ENCODE results near the gene GCK.

The GCK gene

GRCh38 chr7:44216019-44216418, 26.8 kb upstream of the GCK start:
- Histone ChIP-seq H3K4me1 (ENCODE audit: control insufficient read depth in 2 of 2, insufficient read depth in 2 of 2, low read length in 2 of 2) (no peaks in the 10 kb centered on the region), H3K36me3 (ENCODE audit: control insufficient read depth in 2 of 2, insufficient read depth in 2 of 2, low read length in 2 of 2) (peaks cover 15 to 19% of the 10 kb centered on the region in 2 donors), H3K9ac (ENCODE audit: low read depth in 1 of 2, low read length in 2 of 2) (no peak overlapping the region), H3K27me3 (ENCODE audit: control insufficient read depth in 2 of 2, insufficient read depth in 2 of 2, low read length in 2 of 2) (no peaks in the 10 kb centered on the region), H3K4me3 (ENCODE audit: low read length in 2 of 2) (no peak overlapping the region), H3K9me3 (ENCODE audit: control insufficient read depth in 2 of 2, low read length in 2 of 2) (no peaks in the 10 kb centered on the region), H3K27ac (ENCODE audit: low read depth in 2 of 2, low read length in 2 of 2) (no peak overlapping the region)

DNA sequence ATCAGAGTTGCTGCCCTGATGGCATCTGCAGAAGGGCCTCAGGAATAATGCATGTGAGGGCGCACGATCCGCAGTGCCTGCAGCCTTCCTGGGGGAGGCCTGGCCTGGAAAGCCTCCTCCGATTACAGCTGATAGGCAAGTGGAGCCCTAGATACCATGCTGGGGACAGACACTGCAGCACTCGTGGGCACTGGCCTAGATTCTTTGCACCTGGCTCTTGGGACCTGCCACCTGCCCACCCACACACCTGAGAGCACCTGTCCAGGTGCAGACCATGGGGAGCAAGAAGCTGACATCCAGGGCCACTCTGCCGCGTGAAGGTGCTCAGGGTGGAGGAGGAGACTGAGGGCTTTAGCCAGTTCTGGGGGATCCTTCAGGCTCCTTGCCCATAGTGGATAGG, 26.3 kb upstream of the GCK start:
- Histone ChIP-seq H3K36me3 (ENCODE audit: control insufficient read depth in 2 of 2, insufficient read depth in 2 of 2, low read length in 2 of 2) (peaks cover 19 to 24% of the 10 kb centered on the region in 2 donors), H3K27ac (ENCODE audit: low read depth in 2 of 2, low read length in 2 of 2) (no peak overlapping the region), H3K9me3 (ENCODE audit: control insufficient read depth in 2 of 2, low read length in 2 of 2) (no peaks in the 10 kb centered on the region), H3K4me1 (ENCODE audit: control insufficient read depth in 2 of 2, insufficient read depth in 2 of 2, low read length in 2 of 2) (no peaks in the 10 kb centered on the region), H3K4me3 (ENCODE audit: low read length in 2 of 2) (no peak overlapping the region), H3K9ac (ENCODE audit: low read depth in 1 of 2, low read length in 2 of 2) (no peak overlapping the region), H3K27me3 (ENCODE audit: control insufficient read depth in 2 of 2, insufficient read depth in 2 of 2, low read length in 2 of 2) (no peaks in the 10 kb centered on the region)

DNA sequence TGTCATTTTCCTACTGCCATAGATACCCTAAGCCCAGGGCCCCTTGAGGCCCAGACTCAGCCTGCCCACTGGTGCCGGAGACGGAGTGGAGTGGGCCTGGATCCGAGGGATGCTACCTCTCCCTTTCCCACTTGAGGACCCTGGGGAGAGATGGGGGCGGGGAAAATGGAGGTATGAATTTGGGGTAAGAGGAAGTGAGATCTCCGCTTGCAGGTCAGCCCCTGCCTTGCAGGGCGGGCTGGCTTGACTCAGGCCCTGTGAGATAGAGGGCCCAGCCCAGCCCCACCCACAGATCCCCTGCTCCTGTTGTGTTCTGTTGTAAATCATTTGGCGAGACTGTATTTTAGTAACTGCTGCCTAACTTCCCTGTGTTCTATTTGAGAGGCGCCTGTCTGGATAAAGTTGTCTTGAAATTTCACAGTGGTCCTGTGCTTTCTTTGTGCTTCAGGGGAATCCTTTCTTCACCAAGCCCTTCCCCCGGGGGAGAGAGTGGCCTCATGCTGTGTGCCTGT, 24.7 kb upstream of the GCK start:
- H3K27me3 ChIP-seq (ENCODE audit: control insufficient read depth in 2 of 2, insufficient read depth in 2 of 2, low read length in 2 of 2): no peaks in the 10 kb centered on the region
- H3K4me1 ChIP-seq (ENCODE audit: control insufficient read depth in 2 of 2, insufficient read depth in 2 of 2, low read length in 2 of 2): no peaks in the 10 kb centered on the region
- H3K9ac ChIP-seq (ENCODE audit: low read depth in 1 of 2, low read length in 2 of 2): no peak overlapping the region
- H3K9me3 ChIP-seq (ENCODE audit: control insufficient read depth in 2 of 2, low read length in 2 of 2): no peaks in the 10 kb centered on the region
- H3K36me3 ChIP-seq (ENCODE audit: control insufficient read depth in 2 of 2, insufficient read depth in 2 of 2, low read length in 2 of 2): peaks cover 30 to 40% of the 10 kb centered on the region in 2 donors
- no peak overlapping the region for H3K27ac ChIP-seq (ENCODE audit: low read depth in 2 of 2, low read length in 2 of 2)
- H3K4me3 ChIP-seq (ENCODE audit: low read length in 2 of 2): no peak overlapping the region

- H3K27me3 ChIP-seq (ENCODE audit: control insufficient read depth in 2 of 2, insufficient read depth in 2 of 2, low read length in 2 of 2): no peaks in the 10 kb centered on the region
- H3K9ac ChIP-seq (ENCODE audit: low read depth in 1 of 2, low read length in 2 of 2): no peak overlapping the region
- no peak overlapping the region for H3K4me3 ChIP-seq (ENCODE audit: low read length in 2 of 2)
- no peaks in the 10 kb centered on the region for H3K4me1 ChIP-seq (ENCODE audit: control insufficient read depth in 2 of 2, insufficient read depth in 2 of 2, low read length in 2 of 2)
- H3K36me3 ChIP-seq (ENCODE audit: control insufficient read depth in 2 of 2, insufficient read depth in 2 of 2, low read length in 2 of 2): peaks cover 36 to 46% of the 10 kb centered on the region in 2 donors
- H3K27ac ChIP-seq (ENCODE audit: low read depth in 2 of 2, low read length in 2 of 2): no peak overlapping the region
- no peaks in the 10 kb centered on the region for H3K9me3 ChIP-seq (ENCODE audit: control insufficient read depth in 2 of 2, low read length in 2 of 2)
Measured at GRCh38 chr7:44213206-44213876, 24.1 kb upstream of the GCK start.

GRCh38 chr7:44212581-44213184, 23.4 kb upstream of the GCK start:
- Histone ChIP-seq H3K9ac (ENCODE audit: low read depth in 1 of 2, low read length in 2 of 2) (no peak overlapping the region), H3K4me3 (ENCODE audit: low read length in 2 of 2) (no peak overlapping the region), H3K4me1 (ENCODE audit: control insufficient read depth in 2 of 2, insufficient read depth in 2 of 2, low read length in 2 of 2) (no peaks in the 10 kb centered on the region), H3K27me3 (ENCODE audit: control insufficient read depth in 2 of 2, insufficient read depth in 2 of 2, low read length in 2 of 2) (no peaks in the 10 kb centered on the region), H3K9me3 (ENCODE audit: control insufficient read depth in 2 of 2, low read length in 2 of 2) (no peaks in the 10 kb centered on the region), H3K27ac (ENCODE audit: low read depth in 2 of 2, low read length in 2 of 2) (no peak overlapping the region), H3K36me3 (ENCODE audit: control insufficient read depth in 2 of 2, insufficient read depth in 2 of 2, low read length in 2 of 2) (peaks cover 42 to 50% of the 10 kb centered on the region in 2 donors)

GRCh38 chr7:44212018-44212417, 22.8 kb upstream of the GCK start:
- no peaks in the 10 kb centered on the region for H3K9me3 ChIP-seq (ENCODE audit: control insufficient read depth in 2 of 2, low read length in 2 of 2)
- H3K4me1 ChIP-seq (ENCODE audit: control insufficient read depth in 2 of 2, insufficient read depth in 2 of 2, low read length in 2 of 2): no peaks in the 10 kb centered on the region
- H3K27ac ChIP-seq (ENCODE audit: low read depth in 2 of 2, low read length in 2 of 2): no peak overlapping the region
- H3K9ac ChIP-seq (ENCODE audit: low read depth in 1 of 2, low read length in 2 of 2): no peak overlapping the region
- no peak overlapping the region for H3K4me3 ChIP-seq (ENCODE audit: low read length in 2 of 2)
- H3K27me3 ChIP-seq (ENCODE audit: control insufficient read depth in 2 of 2, insufficient read depth in 2 of 2, low read length in 2 of 2): no peaks in the 10 kb centered on the region
- peaks cover 48 to 55% of the 10 kb centered on the region in 2 donors for H3K36me3 ChIP-seq (ENCODE audit: control insufficient read depth in 2 of 2, insufficient read depth in 2 of 2, low read length in 2 of 2)

GRCh38 chr7:44211126-44211675, 22.0 kb upstream of the GCK start:
- H3K9ac ChIP-seq (ENCODE audit: low read depth in 1 of 2, low read length in 2 of 2): no peak overlapping the region
- peaks cover 54 to 62% of the 10 kb centered on the region in 2 donors for H3K36me3 ChIP-seq (ENCODE audit: control insufficient read depth in 2 of 2, insufficient read depth in 2 of 2, low read length in 2 of 2)
- no peaks in the 10 kb centered on the region for H3K4me1 ChIP-seq (ENCODE audit: control insufficient read depth in 2 of 2, insufficient read depth in 2 of 2, low read length in 2 of 2)
- no peaks in the 10 kb centered on the region for H3K27me3 ChIP-seq (ENCODE audit: control insufficient read depth in 2 of 2, insufficient read depth in 2 of 2, low read length in 2 of 2)
- no peak overlapping the region for H3K27ac ChIP-seq (ENCODE audit: low read depth in 2 of 2, low read length in 2 of 2)
- H3K9me3 ChIP-seq (ENCODE audit: control insufficient read depth in 2 of 2, low read length in 2 of 2): no peaks in the 10 kb centered on the region
- H3K4me3 ChIP-seq (ENCODE audit: low read length in 2 of 2): no peak overlapping the region

- Histone ChIP-seq H3K9ac (ENCODE audit: low read depth in 1 of 2, low read length in 2 of 2) (no peak overlapping the region), H3K9me3 (ENCODE audit: control insufficient read depth in 2 of 2, low read length in 2 of 2) (no peaks in the 10 kb centered on the region), H3K4me3 (ENCODE audit: low read length in 2 of 2) (no peak overlapping the region), H3K27ac (ENCODE audit: low read depth in 2 of 2, low read length in 2 of 2) (no peak overlapping the region), H3K4me1 (ENCODE audit: control insufficient read depth in 2 of 2, insufficient read depth in 2 of 2, low read length in 2 of 2) (no peaks in the 10 kb centered on the region), H3K27me3 (ENCODE audit: control insufficient read depth in 2 of 2, insufficient read depth in 2 of 2, low read length in 2 of 2) (no peaks in the 10 kb centered on the region), H3K36me3 (ENCODE audit: control insufficient read depth in 2 of 2, insufficient read depth in 2 of 2, low read length in 2 of 2) (peaks cover 62 to 72% of the 10 kb centered on the region in 2 donors)
Measured at GRCh38 chr7:44210107-44210506, 20.9 kb upstream of the GCK start.

- Histone ChIP-seq H3K27me3 (ENCODE audit: control insufficient read depth in 2 of 2, insufficient read depth in 2 of 2, low read length in 2 of 2) (no peaks in the 10 kb centered on the region), H3K27ac (ENCODE audit: low read depth in 2 of 2, low read length in 2 of 2) (no peak overlapping the region), H3K9me3 (ENCODE audit: control insufficient read depth in 2 of 2, low read length in 2 of 2) (no peaks in the 10 kb centered on the region), H3K36me3 (ENCODE audit: control insufficient read depth in 2 of 2, insufficient read depth in 2 of 2, low read length in 2 of 2) (peaks cover 64 to 72% of the 10 kb centered on the region in 2 donors), H3K4me1 (ENCODE audit: control insufficient read depth in 2 of 2, insufficient read depth in 2 of 2, low read length in 2 of 2) (no peaks in the 10 kb centered on the region), H3K4me3 (ENCODE audit: low read length in 2 of 2) (no peak overlapping the region), H3K9ac (ENCODE audit: low read depth in 1 of 2, low read length in 2 of 2) (no peak overlapping the region)
Measured at GRCh38 chr7:44208085-44208484, 18.8 kb upstream of the GCK start.

GRCh38 chr7:44206008-44206407, 16.8 kb upstream of the GCK start:
- peaks cover 6 to 9% of the 10 kb centered on the region in 2 donors for H3K4me1 ChIP-seq (ENCODE audit: control insufficient read depth in 2 of 2, insufficient read depth in 2 of 2, low read length in 2 of 2)
- no peaks in the 10 kb centered on the region for H3K9me3 ChIP-seq (ENCODE audit: control insufficient read depth in 2 of 2, low read length in 2 of 2)
- H3K36me3 ChIP-seq (ENCODE audit: control insufficient read depth in 2 of 2, insufficient read depth in 2 of 2, low read length in 2 of 2): peaks cover 54 to 58% of the 10 kb centered on the region in 2 donors
- H3K4me3 ChIP-seq (ENCODE audit: low read length in 2 of 2): no peak overlapping the region
- H3K27me3 ChIP-seq (ENCODE audit: control insufficient read depth in 2 of 2, insufficient read depth in 2 of 2, low read length in 2 of 2): no peaks in the 10 kb centered on the region
- H3K9ac ChIP-seq (ENCODE audit: low read depth in 1 of 2, low read length in 2 of 2): no peak overlapping the region
- H3K27ac ChIP-seq (ENCODE audit: low read depth in 2 of 2, low read length in 2 of 2): no peak overlapping the region
